Measurements from ENCODE around the gene ADGRE3. TPM values are rescaled to one million over a fixed set of nuclear protein-coding genes. Genes with fewer than 3 reads are reported as not detected.

ADGRE3 gene
- total and polyA plus RNA-seq, 2 of the 8 experiments (the other 6 are each of a cell fraction or from before 2014, with no cell fraction given), result not detected

- peak; percentile 32 to 38; a peak in 3 of 4 replicates for TF ChIP-seq RAD21 (IDR thresholded peaks at IDR 0.05 in 1 of 2, conservative IDR thresholded peaks at IDR 0.05 in 1 of 2; ENCODE audit: low read depth in 2 of 2, low read length in 2 of 2)
- no peak for TF ChIP-seq BACH1 (IDR thresholded peaks at IDR 0.05; ENCODE audit: low read length)
- TF ChIP-seq SIRT6 (IDR thresholded peaks at IDR 0.05; ENCODE audit: low read length), result no peak
- peak; percentile 71; the same call in 1 of the 2 replicates for TF ChIP-seq JUND (IDR thresholded peaks at IDR 0.05; ENCODE audit: low read length)
- TF ChIP-seq HDAC6 (IDR thresholded peaks at IDR 0.05; ENCODE audit: low read depth, low read length), result no peak
- TF ChIP-seq GABPA (IDR thresholded peaks at IDR 0.05; ENCODE audit: borderline replicate concordance, insufficient read depth, low read length), result peak; percentile 96
- peak; percentile 33 for TF ChIP-seq YY1 (IDR thresholded peaks at IDR 0.05; ENCODE audit: low read depth, low read length)
- no peak for TF ChIP-seq CHD1 (IDR thresholded peaks at IDR 0.05; ENCODE audit: low read depth, low read length)
- TF ChIP-seq CHD2 (IDR thresholded peaks at IDR 0.05; ENCODE audit: low read length), result peak; percentile 77
- TF ChIP-seq FOSL1 (IDR thresholded peaks at IDR 0.05; ENCODE audit: insufficient read depth, low read depth, low read length), result no peak
- no peak for TF ChIP-seq NANOG (IDR thresholded peaks at IDR 0.05; ENCODE audit: insufficient read depth, low read depth, low read length, poor library complexity, severe bottlenecking)
- TF ChIP-seq TBP (IDR thresholded peaks at IDR 0.05; ENCODE audit: low read depth, low read length), result peak; percentile 89
- peak; percentile 64; the same call in 1 of the 2 replicates for TF ChIP-seq RBBP5 (IDR thresholded peaks at IDR 0.05; ENCODE audit: borderline replicate concordance, low read depth, low read length)
- TF ChIP-seq CBX5 (IDR thresholded peaks at IDR 0.05; ENCODE audit: low read depth, low read length), result no peak
- TF ChIP-seq BCL11A (IDR thresholded peaks at IDR 0.05; ENCODE audit: low read depth in 2 of 2, low read length in 2 of 2), result no peak
- TF ChIP-seq CREB1 (IDR thresholded peaks at IDR 0.05), result peak; percentile 45
- no peak for TF ChIP-seq POU5F1 (IDR thresholded peaks at IDR 0.05; ENCODE audit: low read depth, low read length)
- no peak for TF ChIP-seq CTBP2 (IDR thresholded peaks at IDR 0.05; ENCODE audit: borderline replicate concordance, insufficient read depth, insufficient read length, low read length)
- TF ChIP-seq E2F6 (IDR thresholded peaks at IDR 0.05), result 0 out of 2 replicates have a peak, but pooled peaks have one; percentile 22
- TF ChIP-seq TEAD4 (IDR thresholded peaks at IDR 0.05; ENCODE audit: low read depth, low read length), result no peak
- TF ChIP-seq ZNF274 (IDR thresholded peaks at IDR 0.05; ENCODE audit: borderline replicate concordance, extremely low read depth, low read length), result no peak
- no peak for TF ChIP-seq GTF2F1 (IDR thresholded peaks at IDR 0.05; ENCODE audit: borderline replicate concordance, low read depth, low read length)
- TF ChIP-seq SP2 (IDR thresholded peaks at IDR 0.05; ENCODE audit: low read length), result peak; percentile 92
- TF ChIP-seq ATF3 (IDR thresholded peaks at IDR 0.05; ENCODE audit: insufficient read depth, low read depth, low read length), result no peak
Observed at GRCh38 chr19:14571695-14572490, 102.8 kb downstream of the ADGRE3 start, which contains the start of gene NDUFB7 (continued).
